Measurements from ENCODE around the gene CH25H. TPM values are rescaled to one million over a fixed set of nuclear protein-coding genes. Genes with fewer than 3 reads are reported as not detected.
"Not testable (repeated sequence)": the region's sequence is repeated elsewhere in the genome, so short reads cannot be mapped to it uniquely, and the experiment has no call there.

The CH25H gene
- total and polyA plus RNA-seq, 8 donors = 1.7 to 26.3 (median 5.3) TPM; not detected in 2

DNA sequence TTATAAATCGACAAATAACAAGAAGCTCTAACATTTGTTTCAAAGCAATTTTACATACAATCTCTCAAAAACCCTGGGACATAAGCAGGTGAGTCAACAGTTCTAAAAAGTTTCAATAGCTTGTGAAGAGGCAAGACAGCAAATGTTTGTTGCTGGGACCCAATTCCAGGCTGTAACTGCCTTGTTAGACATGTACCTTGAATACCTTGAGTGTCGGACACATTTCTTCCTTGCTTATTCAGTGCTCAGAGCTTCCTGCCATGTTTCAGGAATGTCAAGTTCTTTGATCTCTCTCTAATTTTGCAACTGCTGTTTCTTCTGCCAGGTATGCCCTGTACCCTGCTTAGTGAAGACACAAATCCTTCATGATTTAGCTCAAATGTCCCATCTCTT lies 5.1 kb downstream of the CH25H start:
- no peaks in the 10 kb centered on the region for H3K36me3 ChIP-seq
- no peak for DNase-seq
- no peak overlapping the region for H3K27ac ChIP-seq
- peaks cover 7 to 11% (median 8%) of the 10 kb centered on the region in 4 donors for H3K4me1 ChIP-seq
- no peaks in the 10 kb centered on the region for H3K9me3 ChIP-seq
- TF ChIP-seq POLR2A (IDR thresholded peaks at IDR 0.05) (no peak), EP300 (IDR thresholded peaks at IDR 0.05) (no peak), POLR2AphosphoS5 (IDR thresholded peaks at IDR 0.05) (no peak)
- TF ChIP-seq, protein P1, sequence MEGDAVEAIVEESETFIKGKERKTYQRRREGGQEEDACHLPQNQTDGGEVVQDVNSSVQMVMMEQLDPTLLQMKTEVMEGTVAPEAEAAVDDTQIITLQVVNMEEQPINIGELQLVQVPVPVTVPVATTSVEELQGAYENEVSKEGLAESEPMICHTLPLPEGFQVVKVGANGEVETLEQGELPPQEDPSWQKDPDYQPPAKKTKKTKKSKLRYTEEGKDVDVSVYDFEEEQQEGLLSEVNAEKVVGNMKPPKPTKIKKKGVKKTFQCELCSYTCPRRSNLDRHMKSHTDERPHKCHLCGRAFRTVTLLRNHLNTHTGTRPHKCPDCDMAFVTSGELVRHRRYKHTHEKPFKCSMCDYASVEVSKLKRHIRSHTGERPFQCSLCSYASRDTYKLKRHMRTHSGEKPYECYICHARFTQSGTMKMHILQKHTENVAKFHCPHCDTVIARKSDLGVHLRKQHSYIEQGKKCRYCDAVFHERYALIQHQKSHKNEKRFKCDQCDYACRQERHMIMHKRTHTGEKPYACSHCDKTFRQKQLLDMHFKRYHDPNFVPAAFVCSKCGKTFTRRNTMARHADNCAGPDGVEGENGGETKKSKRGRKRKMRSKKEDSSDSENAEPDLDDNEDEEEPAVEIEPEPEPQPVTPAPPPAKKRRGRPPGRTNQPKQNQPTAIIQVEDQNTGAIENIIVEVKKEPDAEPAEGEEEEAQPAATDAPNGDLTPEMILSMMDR (IDR thresholded peaks at IDR 0.05) = no peak
- H3K4me3 ChIP-seq = no peak overlapping the region
- 50 to 95% (median 65%) methylated on average over 2 of the region's 2 CpGs for WGBS, 5 donors
- peaks cover 0 to 44% (median 14%) of the 10 kb centered on the region in 3 donors for H3K27me3 ChIP-seq
- intact Hi-C loops (cut with DNase I; ENCODE audit: low total_unique reads) = no loop called here

DNA sequence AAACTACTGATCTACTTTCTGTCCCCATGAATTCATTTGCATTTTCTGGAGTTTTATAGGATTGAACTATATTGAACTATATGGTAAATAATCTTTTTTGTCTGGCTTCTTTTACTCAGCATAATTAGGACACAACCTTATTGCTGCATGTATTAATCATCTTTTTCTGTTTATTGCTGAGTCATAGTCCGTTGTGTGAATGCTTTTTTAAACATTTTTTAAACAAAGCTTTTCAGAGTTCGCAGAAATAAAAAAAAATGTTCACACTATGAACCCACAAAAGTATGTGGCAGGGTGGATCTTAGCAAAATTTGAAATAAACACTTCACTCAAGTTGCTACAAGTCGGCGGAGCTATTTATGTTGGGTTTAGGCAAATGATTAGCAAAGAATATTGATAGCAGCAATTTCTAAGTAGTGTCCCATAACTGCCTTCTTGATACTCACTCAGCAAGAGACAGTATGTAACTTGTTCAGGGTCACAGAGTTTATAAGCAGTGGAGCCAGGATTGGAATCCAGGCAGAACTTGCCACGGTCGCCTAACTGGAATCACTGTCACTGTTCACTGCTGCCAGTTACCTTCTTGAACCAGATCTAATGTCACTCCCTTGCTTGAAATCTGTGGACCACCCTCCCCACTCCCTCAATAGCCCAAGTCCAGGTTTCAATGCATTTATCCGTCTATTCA lies 5.6 kb downstream of the CH25H start:
- no peak overlapping the region for H3K27ac ChIP-seq
- TF ChIP-seq POLR2A (IDR thresholded peaks at IDR 0.05) (no peak), POLR2AphosphoS5 (IDR thresholded peaks at IDR 0.05) (no peak), EP300 (IDR thresholded peaks at IDR 0.05) (no peak)
- TF ChIP-seq, protein P1 (IDR thresholded peaks at IDR 0.05) = no peak
- no peak overlapping the region for H3K4me3 ChIP-seq
- H3K36me3 ChIP-seq = no peaks in the 10 kb centered on the region
- H3K27me3 ChIP-seq = peaks cover 0 to 39% (median 8%) of the 10 kb centered on the region in 3 donors
- H3K9me3 ChIP-seq = no peaks in the 10 kb centered on the region
- peaks cover 1 to 6% (median 3%) of the 10 kb centered on the region in 4 donors for H3K4me1 ChIP-seq
- 65 to 75% (median 68%) methylated on average over 7 of the region's 7 CpGs for WGBS, 5 donors
- no peak for DNase-seq
- intact Hi-C loops (cut with DNase I; ENCODE audit: low total_unique reads) = no loop called here

DNA sequence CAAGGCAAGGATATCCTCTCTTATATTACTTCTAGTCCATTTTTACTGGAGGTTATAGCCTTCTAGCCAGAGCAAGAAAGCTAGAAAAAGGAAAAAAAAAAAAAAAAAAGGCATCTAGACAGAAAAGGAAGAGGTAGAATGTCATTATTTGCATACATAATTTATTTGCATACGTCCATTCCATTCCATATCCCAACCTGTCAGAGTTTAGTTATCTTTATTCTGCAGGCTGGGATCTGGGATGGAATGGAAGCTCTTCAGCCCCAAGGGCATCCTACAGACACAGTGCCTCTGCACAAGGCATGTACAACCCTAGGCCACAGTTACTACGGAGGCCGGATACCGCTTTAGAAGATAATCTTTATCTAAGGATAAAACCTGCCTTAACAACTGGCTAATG lies 9.6 kb downstream of the CH25H start:
- Histone ChIP-seq H3K36me3 (no peaks in the 10 kb centered on the region), H3K4me1 (no peaks in the 10 kb centered on the region), H3K27me3 (peaks cover 0 to 6% (median 0%) of the 10 kb centered on the region in 3 donors), H3K9me3 (no peaks in the 10 kb centered on the region), H3K27ac (no peak overlapping the region), H3K4me3 (no peak overlapping the region)
- no peak for DNase-seq
- TF ChIP-seq, protein P1 (IDR thresholded peaks at IDR 0.05) = no peak
- TF ChIP-seq POLR2A (IDR thresholded peaks at IDR 0.05) = no peak
- no peak for TF ChIP-seq EP300 (IDR thresholded peaks at IDR 0.05)
- no peak for TF ChIP-seq POLR2AphosphoS5 (IDR thresholded peaks at IDR 0.05)
- intact Hi-C loops (cut with DNase I; ENCODE audit: low total_unique reads) = no loop called here
- whole genome bisulfite sequencing, 5 donors = 51 to 88% (median 75%) methylated on average over 4 of the region's 4 CpGs

DNA sequence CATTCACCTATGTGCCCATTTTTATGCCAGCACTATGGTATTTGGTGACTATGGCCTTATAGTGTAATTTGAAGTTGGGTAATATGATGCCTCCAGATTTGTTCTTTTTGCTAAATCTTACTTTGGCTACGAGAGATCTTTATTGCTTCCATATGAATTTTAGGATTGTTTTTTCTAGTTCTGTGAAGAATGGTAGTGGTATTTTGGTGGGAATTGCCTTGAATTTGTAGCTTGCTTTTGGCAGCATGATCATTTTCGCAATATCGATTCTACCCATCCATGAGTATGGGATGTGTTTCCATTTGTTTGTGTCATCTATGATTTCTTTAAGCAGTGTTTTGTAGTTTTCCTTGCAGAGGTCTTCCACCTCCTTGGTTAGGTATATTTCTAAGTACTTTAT lies 15.8 kb downstream of the CH25H start:
- H3K4me3 ChIP-seq; intact Hi-C loops (cut with DNase I; ENCODE audit: low total_unique reads); H3K27me3 ChIP-seq; H3K27ac ChIP-seq; H3K9me3 ChIP-seq; DNase-seq; H3K4me1 ChIP-seq; H3K36me3 ChIP-seq: not testable (repeated sequence)
- 92 to 100% (median 97%) methylated on average over 3 of the region's 3 CpGs for WGBS, 5 donors

DNA sequence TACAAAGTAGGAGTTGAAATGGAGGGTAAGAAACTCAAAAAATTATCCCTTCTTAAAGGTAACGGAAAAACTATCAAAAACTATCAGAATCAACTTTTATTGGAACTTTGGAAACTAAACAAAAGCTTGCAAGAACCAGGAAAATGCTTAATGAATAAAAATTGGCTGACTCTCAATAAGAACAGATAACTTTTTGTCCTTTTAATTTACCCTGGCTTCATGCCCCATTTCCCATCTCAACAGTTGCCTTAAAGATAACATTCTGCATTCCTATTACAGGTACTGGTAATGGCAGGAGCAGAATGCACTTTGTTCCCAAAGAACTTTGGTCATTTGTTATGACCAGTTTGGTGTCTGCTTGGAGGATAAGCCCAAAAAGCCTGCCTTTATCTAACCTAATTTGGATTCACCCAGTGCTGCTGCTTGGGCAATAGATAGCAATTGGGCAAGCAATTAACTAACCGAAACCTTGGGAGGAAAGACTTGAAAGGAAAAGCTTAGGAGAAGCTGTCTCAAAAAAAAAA lies 17.8 kb downstream of the CH25H start:
- H3K36me3 ChIP-seq = no peaks in the 10 kb centered on the region
- TF ChIP-seq EP300 (IDR thresholded peaks at IDR 0.05) (no peak), POLR2A (IDR thresholded peaks at IDR 0.05) (no peak), POLR2AphosphoS5 (IDR thresholded peaks at IDR 0.05) (no peak)
- TF ChIP-seq, protein P1 (IDR thresholded peaks at IDR 0.05) = no peak
- H3K4me3 ChIP-seq = no peak overlapping the region
- H3K4me1 ChIP-seq = peaks cover 0 to 17% (median 16%) of the 10 kb centered on the region in 4 donors
- 50 to 72% (median 53%) methylated on average over 2 of the region's 2 CpGs for WGBS, 5 donors
- no peaks in the 10 kb centered on the region for H3K27me3 ChIP-seq
- intact Hi-C loops (cut with DNase I; ENCODE audit: low total_unique reads) = no loop called here
- DNase-seq = no peak
- H3K9me3 ChIP-seq = no peaks in the 10 kb centered on the region
- H3K27ac ChIP-seq = no peak overlapping the region
